Measurements from ENCODE around the gene LRRC4B.

DNA sequence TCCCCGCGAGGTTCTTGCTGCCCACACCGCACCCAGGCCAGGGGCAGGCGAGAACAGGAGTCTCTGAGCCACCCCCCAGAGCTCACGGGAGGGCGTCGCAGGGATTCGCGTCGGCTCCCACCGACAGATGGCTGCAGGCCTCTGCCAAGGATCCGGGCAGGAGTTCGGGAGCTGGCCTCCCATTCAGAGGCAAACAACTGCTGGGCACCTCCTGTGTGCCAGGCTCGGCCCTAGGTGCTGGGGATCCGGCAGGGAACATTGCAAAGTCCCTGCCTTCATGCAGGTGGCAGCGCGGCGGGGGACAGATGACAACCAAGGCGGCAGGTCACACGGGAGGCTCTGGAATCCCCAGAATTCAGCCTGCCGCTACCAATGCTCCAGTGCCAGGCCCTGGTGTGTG is 25.3 kb downstream of the LRRC4B start:
- no peak for TF ChIP-seq POLR2A (IDR thresholded peaks at IDR 0.05)
- TF ChIP-seq, protein P1, sequence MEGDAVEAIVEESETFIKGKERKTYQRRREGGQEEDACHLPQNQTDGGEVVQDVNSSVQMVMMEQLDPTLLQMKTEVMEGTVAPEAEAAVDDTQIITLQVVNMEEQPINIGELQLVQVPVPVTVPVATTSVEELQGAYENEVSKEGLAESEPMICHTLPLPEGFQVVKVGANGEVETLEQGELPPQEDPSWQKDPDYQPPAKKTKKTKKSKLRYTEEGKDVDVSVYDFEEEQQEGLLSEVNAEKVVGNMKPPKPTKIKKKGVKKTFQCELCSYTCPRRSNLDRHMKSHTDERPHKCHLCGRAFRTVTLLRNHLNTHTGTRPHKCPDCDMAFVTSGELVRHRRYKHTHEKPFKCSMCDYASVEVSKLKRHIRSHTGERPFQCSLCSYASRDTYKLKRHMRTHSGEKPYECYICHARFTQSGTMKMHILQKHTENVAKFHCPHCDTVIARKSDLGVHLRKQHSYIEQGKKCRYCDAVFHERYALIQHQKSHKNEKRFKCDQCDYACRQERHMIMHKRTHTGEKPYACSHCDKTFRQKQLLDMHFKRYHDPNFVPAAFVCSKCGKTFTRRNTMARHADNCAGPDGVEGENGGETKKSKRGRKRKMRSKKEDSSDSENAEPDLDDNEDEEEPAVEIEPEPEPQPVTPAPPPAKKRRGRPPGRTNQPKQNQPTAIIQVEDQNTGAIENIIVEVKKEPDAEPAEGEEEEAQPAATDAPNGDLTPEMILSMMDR (IDR thresholded peaks at IDR 0.05), result no peak
